Measurements from ENCODE around the gene GPC2. TPM values are rescaled to one million over a fixed set of nuclear protein-coding genes. Genes with fewer than 3 reads are reported as not detected.
"Not testable (repeated sequence)": the region's sequence is repeated elsewhere in the genome, so short reads cannot be mapped to it uniquely, and the experiment has no call there.

The GPC2 gene
- total RNA-seq, 2 experiments from 2014 or later, result 12.6 to 13.0 TPM

DNA sequence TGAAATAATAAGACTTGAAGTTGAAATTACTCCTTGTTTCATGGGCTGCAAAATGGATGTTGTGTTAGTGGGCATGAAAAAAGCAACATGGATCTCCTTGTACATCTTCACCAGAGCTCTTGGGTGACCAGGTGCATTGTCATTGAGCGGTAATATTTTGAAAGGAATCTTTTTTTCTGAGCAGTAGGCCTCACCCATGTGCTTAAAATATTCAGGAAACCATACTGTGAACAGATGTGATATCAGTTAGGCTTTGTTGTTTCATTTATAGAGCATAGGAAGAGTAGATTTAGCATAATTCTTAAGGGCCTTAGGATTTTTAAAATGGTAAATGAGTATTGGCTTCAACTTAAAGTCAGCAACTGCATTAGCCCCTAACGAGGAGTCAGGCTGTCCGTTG is 15.8 kb upstream of the GPC2 start:
- H3K9me3 Mint-ChIP-seq, result no peaks in the 10 kb centered on the region
- no peaks in the 10 kb centered on the region for H3K27me3 Mint-ChIP-seq
- H3K4me1 Mint-ChIP-seq, result peaks cover 25% of the 10 kb centered on the region
- H3K27ac Mint-ChIP-seq, result no peak overlapping the region
- no peak for DNase-seq
- POLR2A ChIA-PET, result interaction anchor here (1.1 to 1.6 kb wide), 3 partner anchors 9 to 160 kb away, joined by 3 to 4 read pairs (median 3); no protein-coding TSS in a partner anchor
- H3K4me3 Mint-ChIP-seq, result no peak overlapping the region
- ATAC-seq (ENCODE audit: low read depth), result no peak
- H3K36me3 Mint-ChIP-seq, result peaks cover 22% of the 10 kb centered on the region

DNA sequence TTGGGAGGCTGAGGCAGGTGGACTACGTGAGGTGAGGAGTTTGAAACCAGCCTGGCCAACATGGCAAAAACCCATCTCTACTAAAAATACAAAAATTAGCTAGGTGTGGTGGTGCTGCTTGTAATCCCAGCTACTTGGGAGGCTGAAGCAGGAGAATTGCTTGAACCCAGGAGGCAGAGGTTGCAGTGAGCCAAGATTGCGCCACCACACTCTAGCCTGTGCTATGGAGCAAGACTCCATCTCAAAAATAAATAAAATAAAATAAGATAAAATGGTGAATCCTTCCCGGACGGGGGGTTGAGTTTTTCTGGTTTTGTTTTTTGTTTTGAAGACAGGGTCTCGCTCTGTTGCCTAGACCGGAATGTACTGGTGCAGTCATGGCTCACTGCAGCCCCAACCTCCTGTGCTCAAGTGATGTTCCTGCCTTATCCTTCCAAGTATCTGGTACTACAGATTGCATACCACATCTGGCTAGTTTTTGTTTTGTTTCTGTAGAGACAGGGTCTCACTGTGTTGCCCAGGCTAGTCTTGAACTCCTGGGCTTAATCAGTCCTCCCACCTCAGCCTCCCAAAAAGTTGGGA is 15.2 kb upstream of the GPC2 start:
- POLR2A ChIA-PET, result interaction anchor here (1.1 kb wide), 1 partner anchor 161 kb away, joined by 3 read pairs; no protein-coding TSS in a partner anchor
- H3K4me3 Mint-ChIP-seq; DNase-seq; H3K27me3 Mint-ChIP-seq; ATAC-seq (ENCODE audit: low read depth); H3K9me3 Mint-ChIP-seq: not testable (repeated sequence)
- peaks cover 19% of the 10 kb centered on the region for H3K36me3 Mint-ChIP-seq
- peaks cover 25% of the 10 kb centered on the region for H3K4me1 Mint-ChIP-seq
- peak overlapping the region; percentile 52 for H3K27ac Mint-ChIP-seq

DNA sequence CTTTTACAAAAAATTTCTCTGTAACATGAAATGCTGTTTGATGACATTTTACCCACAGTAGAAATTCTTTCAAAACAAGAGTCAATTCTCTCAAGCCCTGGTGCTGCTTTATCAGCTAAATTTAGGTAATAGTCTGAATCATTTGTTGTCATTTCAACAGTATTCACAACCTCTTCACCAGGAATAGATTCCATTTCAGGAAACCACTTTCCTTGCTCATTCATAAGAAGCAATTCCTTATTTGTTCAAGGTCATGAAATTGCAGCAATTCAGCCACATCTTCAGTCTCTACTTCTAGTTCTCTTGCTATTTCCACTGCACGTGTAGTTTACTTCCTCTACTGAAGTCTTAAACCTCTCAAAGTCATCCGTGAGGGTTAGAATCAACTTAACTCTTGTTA is 14.6 kb upstream of the GPC2 start:
- no peaks in the 10 kb centered on the region for H3K9me3 Mint-ChIP-seq
- H3K4me3 Mint-ChIP-seq, result no peak overlapping the region
- H3K4me1 Mint-ChIP-seq, result peaks cover 25% of the 10 kb centered on the region
- peaks cover 16% of the 10 kb centered on the region for H3K36me3 Mint-ChIP-seq
- no peaks in the 10 kb centered on the region for H3K27me3 Mint-ChIP-seq
- ATAC-seq (ENCODE audit: low read depth), result no peak
- POLR2A ChIA-PET, result interaction anchor here (1.1 kb wide), 1 partner anchor 161 kb away, joined by 3 read pairs; no protein-coding TSS in a partner anchor
- no peak for DNase-seq
- H3K27ac Mint-ChIP-seq, result peak overlapping the region; percentile 52

DNA sequence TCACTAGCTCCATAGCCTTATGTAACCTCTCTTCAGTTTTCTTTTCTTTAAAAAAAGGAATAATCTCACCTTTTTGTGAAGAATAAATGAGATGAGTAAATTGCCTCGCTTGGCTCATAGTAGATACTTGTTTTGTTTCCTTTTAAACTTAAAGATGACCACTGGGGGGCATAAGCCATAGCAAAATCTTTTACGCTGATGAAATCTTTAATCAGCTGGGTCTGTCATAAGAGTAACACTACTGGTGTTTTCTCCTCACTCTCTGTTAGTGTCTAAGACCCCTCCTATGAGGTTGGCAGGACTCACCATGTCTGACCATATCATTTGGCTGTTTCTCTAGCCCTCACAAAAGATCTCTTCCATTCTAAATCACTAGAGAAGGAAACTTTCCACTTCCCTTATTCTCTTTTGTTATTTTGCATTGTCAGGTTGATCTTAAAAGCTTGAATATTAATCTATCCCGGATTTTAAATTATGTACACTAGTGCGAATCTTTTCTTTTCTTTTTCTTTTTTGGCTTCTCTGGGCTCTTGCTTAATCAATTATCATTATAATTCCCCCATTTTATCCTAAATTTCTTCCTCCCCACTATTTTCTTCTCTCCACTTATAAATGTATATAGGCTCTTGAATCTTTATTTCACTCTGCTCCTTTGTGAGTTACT is 13.0 kb upstream of the GPC2 start:
- no peaks in the 10 kb centered on the region for H3K9me3 Mint-ChIP-seq
- POLR2A ChIA-PET, result interaction anchor here (0.5 to 1.4 kb wide), 9 partner anchors 10 to 58 kb away, joined by 3 to 8 read pairs (median 4); partner anchors contain the start of genes LAMTOR4 and TRAPPC14
- H3K4me1 Mint-ChIP-seq, result peaks cover 24% of the 10 kb centered on the region
- DNase-seq (no peak), ATAC-seq (ENCODE audit: low read depth) (peak; percentile 90)
- no peaks in the 10 kb centered on the region for H3K27me3 Mint-ChIP-seq
- peak overlapping the region; percentile 71 for H3K27ac Mint-ChIP-seq
- no peak overlapping the region for H3K4me3 Mint-ChIP-seq
- peaks cover 15% of the 10 kb centered on the region for H3K36me3 Mint-ChIP-seq

DNA sequence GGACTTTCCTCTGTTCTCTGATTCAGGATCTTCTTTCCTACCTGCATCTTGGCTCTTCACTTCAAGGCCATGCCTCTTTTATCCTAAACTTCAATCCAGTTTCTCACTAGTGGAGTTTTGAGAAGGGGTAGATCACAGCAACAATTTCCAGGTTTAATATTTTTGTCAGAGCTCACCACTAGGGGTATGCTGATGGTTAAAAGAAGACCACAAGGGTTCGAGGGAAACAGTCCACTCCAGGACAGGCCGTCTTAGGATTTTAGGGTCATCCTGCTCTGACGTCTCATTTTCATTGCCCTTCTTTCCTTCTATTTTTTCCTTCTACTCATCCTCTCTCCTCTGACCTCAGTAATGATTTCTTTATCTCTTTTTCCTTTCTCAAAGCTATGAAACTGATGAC is 11.9 kb upstream of the GPC2 start:
- POLR2A ChIA-PET, result no interaction called here
- H3K27ac Mint-ChIP-seq, result peak overlapping the region; percentile 62
- H3K27me3 Mint-ChIP-seq, result no peaks in the 10 kb centered on the region
- peaks cover 24% of the 10 kb centered on the region for H3K4me1 Mint-ChIP-seq
- H3K9me3 Mint-ChIP-seq, result no peaks in the 10 kb centered on the region
- ATAC-seq (ENCODE audit: low read depth) (no peak), DNase-seq (no peak)
- H3K4me3 Mint-ChIP-seq, result no peak overlapping the region
- peaks cover 13% of the 10 kb centered on the region for H3K36me3 Mint-ChIP-seq

DNA sequence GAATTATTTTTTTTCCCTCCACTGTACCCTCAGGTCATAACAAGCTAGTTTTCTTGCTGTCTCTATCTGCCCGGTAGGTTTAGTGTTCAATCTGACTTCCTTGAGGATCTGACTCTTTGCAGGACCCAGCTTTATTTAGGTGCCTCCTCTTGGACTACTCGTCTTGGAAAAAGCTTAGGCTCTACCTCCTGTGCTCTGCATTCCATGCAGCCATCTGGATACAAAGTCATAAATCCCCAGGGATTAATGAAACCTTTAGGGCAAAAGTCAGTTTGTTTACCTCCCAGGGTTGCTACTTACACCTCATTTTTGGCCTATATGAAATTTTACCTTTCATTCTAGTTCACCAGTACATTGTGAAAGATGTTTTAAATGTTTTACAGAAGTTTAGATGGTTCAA is 8.5 kb upstream of the GPC2 start:
- Mint-ChIP-seq H3K4me3 (no peak overlapping the region), H3K36me3 (peaks cover 3% of the 10 kb centered on the region), H3K27me3 (no peaks in the 10 kb centered on the region), H3K9me3 (no peaks in the 10 kb centered on the region), H3K4me1 (peaks cover 35% of the 10 kb centered on the region), H3K27ac (no peak overlapping the region)
- DNase-seq, result no peak
- POLR2A ChIA-PET, result no interaction called here
- no peak for ATAC-seq (ENCODE audit: low read depth)

DNA sequence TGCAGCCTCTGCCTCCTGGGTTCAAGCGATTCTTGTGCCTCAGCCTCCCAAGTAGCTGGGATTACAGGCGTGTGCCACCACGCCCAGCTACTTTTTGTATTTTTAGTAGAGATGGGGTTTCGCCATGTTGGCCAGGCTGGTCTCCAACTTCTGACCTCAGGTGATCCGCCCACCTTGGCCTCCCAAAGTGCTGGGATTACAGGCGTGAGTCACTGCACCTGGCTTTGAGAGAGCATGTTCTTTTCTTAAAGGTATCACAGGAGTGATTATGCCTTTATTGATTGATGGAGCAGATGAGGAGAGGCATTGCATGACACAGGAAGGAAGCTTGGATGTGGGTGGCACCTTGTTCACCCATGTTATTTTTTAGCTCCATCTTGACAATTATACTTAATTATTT is 5.9 kb upstream of the GPC2 start:
- POLR2A ChIA-PET, result interaction anchor here (1.1 to 4.2 kb wide), 5 partner anchors 17 to 246 kb away, joined by 3 to 17 read pairs (median 3); partner anchors contain the start of genes LAMTOR4, MEPCE and ZCWPW1
- not testable (repeated sequence) for DNase-seq; H3K27ac Mint-ChIP-seq; H3K36me3 Mint-ChIP-seq; ATAC-seq (ENCODE audit: low read depth); H3K9me3 Mint-ChIP-seq; H3K4me3 Mint-ChIP-seq; H3K27me3 Mint-ChIP-seq
- peaks cover 34% of the 10 kb centered on the region for H3K4me1 Mint-ChIP-seq

DNA sequence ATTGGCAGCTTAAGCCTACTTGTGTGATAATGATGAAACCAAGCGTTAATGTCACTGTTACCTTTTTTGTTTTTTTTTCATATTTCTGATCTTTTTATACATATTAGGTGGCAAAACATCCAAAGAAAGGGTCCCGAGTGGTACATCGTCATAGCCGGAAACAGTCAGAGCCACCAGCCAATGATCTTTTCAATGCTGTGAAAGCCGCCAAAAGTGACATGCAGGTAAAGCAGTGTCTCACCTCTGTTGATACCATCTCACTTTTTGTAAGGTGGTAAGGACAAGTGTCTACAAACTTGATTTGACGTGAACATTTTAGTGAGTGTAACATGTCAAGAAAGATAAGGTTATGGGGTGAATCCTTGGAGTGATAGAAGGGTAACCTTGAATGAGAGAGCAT is 5.4 kb upstream of the GPC2 start:
- DNase-seq; ATAC-seq (ENCODE audit: low read depth); H3K9me3 Mint-ChIP-seq; H3K36me3 Mint-ChIP-seq; H3K27me3 Mint-ChIP-seq; H3K4me3 Mint-ChIP-seq; H3K27ac Mint-ChIP-seq: not testable (repeated sequence)
- POLR2A ChIA-PET, result interaction anchor here (0.6 to 4.2 kb wide), 7 partner anchors 17 to 716 kb away, joined by 3 to 17 read pairs (median 3); partner anchors contain the start of genes LAMTOR4, MEPCE and ZCWPW1
- H3K4me1 Mint-ChIP-seq, result peaks cover 34% of the 10 kb centered on the region

DNA sequence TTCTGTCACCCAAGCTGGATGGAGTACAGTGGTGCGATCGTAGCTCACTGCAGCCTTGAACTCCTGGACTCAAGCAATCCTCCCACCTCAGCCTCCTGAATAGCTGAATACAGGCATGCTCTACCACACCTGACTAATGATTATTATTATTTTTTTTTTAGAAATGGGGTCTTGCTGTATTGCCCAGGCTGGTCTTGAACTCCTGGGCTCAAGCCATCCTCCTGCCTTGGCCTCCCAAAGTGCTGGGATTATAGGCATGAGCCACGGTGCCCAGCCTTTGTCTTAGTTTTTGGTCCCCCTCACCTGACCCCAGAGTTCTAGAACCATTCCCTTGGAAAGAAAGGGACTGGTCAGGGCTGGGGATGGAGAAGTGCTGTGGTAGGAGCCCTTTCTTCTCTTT is 2.9 kb upstream of the GPC2 start:
- Mint-ChIP-seq H3K4me3 (peak overlapping the region; percentile 70), H3K27ac (peak overlapping the region; percentile 92), H3K4me1 (peaks cover 47% of the 10 kb centered on the region)
- POLR2A ChIA-PET, result interaction anchor here (0.7 to 4.2 kb wide), 10 partner anchors 8 to 249 kb away, joined by 3 to 17 read pairs (median 8); partner anchors contain the start of genes GAL3ST4, LAMTOR4, MEPCE and PVRIG
- H3K36me3 Mint-ChIP-seq; H3K27me3 Mint-ChIP-seq; H3K9me3 Mint-ChIP-seq; ATAC-seq (ENCODE audit: low read depth); DNase-seq: not testable (repeated sequence)

DNA sequence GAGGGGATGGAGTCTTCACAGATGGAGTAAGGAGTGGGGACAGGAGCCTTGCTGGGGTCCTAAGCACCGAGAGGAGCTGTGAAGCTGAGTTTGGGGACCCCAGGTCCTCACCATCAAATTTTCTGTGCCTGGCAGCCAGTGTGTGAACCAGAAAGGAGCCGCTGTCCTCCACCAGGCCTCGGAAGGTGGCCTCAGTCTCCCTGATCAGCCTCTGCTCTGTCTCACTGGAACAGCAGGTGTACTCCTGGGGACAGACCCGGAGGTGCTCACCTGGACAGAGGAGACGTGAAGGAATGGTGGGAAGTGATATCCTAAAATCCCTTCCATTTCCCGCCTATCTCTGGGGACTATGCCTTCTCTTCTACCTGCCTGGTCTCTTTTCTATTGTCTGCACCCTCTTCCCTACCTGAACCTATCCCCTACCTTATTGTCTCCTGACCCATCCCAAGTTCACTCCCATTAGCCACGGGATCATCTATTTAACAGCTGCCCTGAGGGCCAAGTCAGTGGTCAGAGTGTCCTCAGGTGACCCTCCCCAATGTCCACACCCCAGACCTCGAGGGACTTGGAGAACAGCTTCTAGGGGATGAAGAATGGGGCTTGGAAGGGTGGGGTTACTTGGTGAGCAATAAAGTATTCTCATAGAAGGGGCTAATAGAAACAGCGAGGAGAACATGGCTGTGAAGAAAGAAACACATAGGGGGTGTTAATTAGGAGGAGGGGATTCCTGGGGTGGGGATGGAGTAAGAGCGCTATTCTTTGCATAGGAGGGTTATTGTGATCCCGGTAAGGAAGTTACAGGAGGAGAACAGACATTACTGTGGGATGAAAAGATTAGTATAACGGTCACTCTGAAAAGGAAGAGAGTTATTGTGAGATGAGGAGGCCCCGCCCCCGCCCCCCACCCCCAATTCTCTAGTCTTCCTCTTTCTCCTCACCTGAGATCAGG is 811 bp downstream of the GPC2 start:
- H3K4me1 Mint-ChIP-seq, result peaks cover 42% of the 10 kb centered on the region
- H3K27me3 Mint-ChIP-seq, result peaks cover 5% of the 10 kb centered on the region
- H3K9me3 Mint-ChIP-seq, result no peaks in the 10 kb centered on the region
- ATAC-seq (ENCODE audit: low read depth) (no peak), DNase-seq (no peak)
- H3K36me3 Mint-ChIP-seq, result peaks cover 15% of the 10 kb centered on the region
- H3K27ac Mint-ChIP-seq, result peak overlapping the region; percentile 43
- H3K4me3 Mint-ChIP-seq, result peak overlapping the region; percentile 80
- POLR2A ChIA-PET, result interaction anchor here (0.8 to 2.5 kb wide), 9 partner anchors 9 to 260 kb away, joined by 3 to 20 read pairs (median 3); partner anchors contain the start of genes GAL3ST4, LAMTOR4, PPP1R35 and PVRIG

DNA sequence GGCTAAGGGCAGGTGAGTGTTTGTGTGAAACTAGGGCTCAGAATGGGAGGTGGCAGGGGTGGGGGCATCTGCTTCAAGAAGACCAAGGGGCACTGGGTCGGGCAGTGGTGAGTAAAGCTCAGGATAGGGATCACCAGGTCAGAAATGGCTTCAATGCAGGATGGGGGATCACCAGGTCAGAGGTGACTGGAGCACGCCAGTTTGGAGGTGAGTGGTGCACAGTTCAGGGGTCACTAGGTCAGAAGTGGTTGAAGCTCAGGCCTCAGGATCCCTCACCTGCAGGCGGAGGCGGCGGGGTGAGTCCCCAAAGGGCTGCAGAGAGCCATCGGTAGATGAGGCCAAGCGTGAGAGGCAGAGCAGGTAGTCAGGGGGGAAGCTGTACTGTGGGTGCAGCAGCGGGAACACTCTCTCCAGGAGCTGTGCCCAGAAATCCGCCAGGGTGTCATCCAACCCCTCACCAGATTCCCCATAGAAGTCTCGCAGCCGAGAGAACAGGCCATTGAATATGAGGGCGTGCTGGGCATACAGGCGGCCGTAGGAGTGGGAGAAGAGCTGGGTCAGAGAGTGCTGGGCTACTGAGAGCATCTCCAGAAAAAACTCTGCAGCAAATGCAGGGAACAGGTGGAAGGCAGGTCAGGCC is 1.8 kb downstream of the GPC2 start:
- Mint-ChIP-seq H3K4me3 (peak overlapping the region; percentile 22), H3K27ac (no peak overlapping the region), H3K9me3 (no peaks in the 10 kb centered on the region), H3K27me3 (peaks cover 7% of the 10 kb centered on the region), H3K36me3 (peaks cover 15% of the 10 kb centered on the region), H3K4me1 (peaks cover 40% of the 10 kb centered on the region)
- DNase-seq (no peak), ATAC-seq (ENCODE audit: low read depth) (no peak)
- POLR2A ChIA-PET, result interaction anchor here (2.4 kb wide), 1 partner anchor 8 kb away, joined by 20 read pairs; the partner anchor contains the start of gene GAL3ST4

DNA sequence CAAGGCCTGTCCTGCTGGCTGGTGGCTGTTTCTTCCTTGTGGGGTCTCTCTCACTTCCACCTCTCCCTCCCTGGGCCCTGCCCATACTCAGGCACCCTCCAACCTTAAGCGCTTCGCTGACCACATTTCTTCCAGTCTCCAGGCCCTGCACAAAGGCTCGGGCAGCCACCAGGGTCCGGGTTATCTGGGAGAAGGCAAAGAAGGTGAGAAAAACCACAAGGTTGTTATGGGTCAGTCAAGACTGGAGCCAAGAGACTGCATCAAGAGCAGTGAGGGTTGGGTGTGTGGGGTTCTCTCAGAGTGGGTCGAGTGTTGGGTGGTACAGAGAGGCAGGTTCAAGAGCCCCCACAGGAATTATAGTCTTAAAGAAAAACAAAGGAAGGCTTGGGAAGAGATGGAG is 2.6 kb downstream of the GPC2 start:
- H3K4me3 Mint-ChIP-seq, result no peak overlapping the region
- POLR2A ChIA-PET, result no interaction called here
- H3K27me3 Mint-ChIP-seq, result peaks cover 8% of the 10 kb centered on the region
- peaks cover 43% of the 10 kb centered on the region for H3K4me1 Mint-ChIP-seq
- H3K27ac Mint-ChIP-seq, result peak overlapping the region; percentile 65
- no peaks in the 10 kb centered on the region for H3K9me3 Mint-ChIP-seq
- H3K36me3 Mint-ChIP-seq, result peaks cover 14% of the 10 kb centered on the region
- ATAC-seq (ENCODE audit: low read depth), result no peak
- no peak for DNase-seq

Measured in activated naive CD8-positive, alpha-beta T cell treated with anti-CD3 and anti-CD28 coated beads, Interleukin-2, amount 10 ng/mL, durations not matched to agents 7 days and 5 days (primary cell).